Activated B cell treated with CpG ODN at 0.5 μM for 24 hours (primary cell): ENCODE measurements around the gene IGFL1. TPM values are rescaled to one million over a fixed set of nuclear protein-coding genes. Genes with fewer than 3 reads are reported as not detected.

ENCODE experiments used
- ATAC-seq: fragments of 200-7000 bp; cut with Tn5 transposase; one replicate; pipeline ENCODE4 v1.10.0; 2021; ENCODE audit warnings: low read depth, mild to moderate bottlenecking, moderate library complexity
- CTCF ChIA-PET: fragments of 350-600 bp; sonication (Branson Sonifier 250); formaldehyde crosslinking; loops from one replicate; lab custom pipeline; 2021; ENCODE audit warnings: antibody characterized with exemption; lab: Charles Lee
- POLR2A ChIA-PET: fragments of 350-600 bp; sonication (Branson Sonifier 250); formaldehyde crosslinking; loops from one replicate; lab custom pipeline; 2021; ENCODE audit warnings: antibody characterized with exemption; lab: Charles Lee
- DNase-seq: peaks from one replicate; pipeline ENCODE4 v3.0.0; 2022
- H3K27ac Mint-ChIP-seq: one replicate; pipeline ENCODE4 v1.8.0; 2020; ENCODE audit warnings: mixed read lengths
- H3K27me3 Mint-ChIP-seq: one replicate; pipeline ENCODE4 v1.8.0; 2021; ENCODE audit warnings: mixed read lengths
- H3K36me3 Mint-ChIP-seq: one replicate; pipeline ENCODE4 v1.8.0; 2021; ENCODE audit warnings: low read depth, mixed read lengths
- H3K4me1 Mint-ChIP-seq: one replicate; pipeline ENCODE4 v1.8.0; 2021; ENCODE audit warnings: mixed read lengths
- H3K4me3 Mint-ChIP-seq: one replicate; pipeline ENCODE4 v1.8.0; 2020; ENCODE audit warnings: mild to moderate bottlenecking, mixed read lengths
- H3K9me3 Mint-ChIP-seq: one replicate; pipeline ENCODE4 v1.8.0; 2020; ENCODE audit warnings: mixed read lengths
- CTCF ChIP-seq: fragments of 200-600 bp; IDR thresholded peaks from one replicate; pipeline ENCODE4 v1.8.0; 2022; ENCODE audit warnings: antibody characterized with exemption, mild to moderate bottlenecking
- intact Hi-C: fragments of 100-400 bp; cut with micrococcal nuclease; formaldehyde crosslinking; loops from one replicate; pipeline ENCODE4 v1.15.1; 2024
- total RNA-seq: library from RNA; stranded (reverse); gene quantifications from 2 replicates; pipeline ENCODE4 v1.2.3, GENCODE V29; 2022

The IGFL1 gene
- total RNA-seq, 1 donor from 2014 or later: not detected

DNA sequence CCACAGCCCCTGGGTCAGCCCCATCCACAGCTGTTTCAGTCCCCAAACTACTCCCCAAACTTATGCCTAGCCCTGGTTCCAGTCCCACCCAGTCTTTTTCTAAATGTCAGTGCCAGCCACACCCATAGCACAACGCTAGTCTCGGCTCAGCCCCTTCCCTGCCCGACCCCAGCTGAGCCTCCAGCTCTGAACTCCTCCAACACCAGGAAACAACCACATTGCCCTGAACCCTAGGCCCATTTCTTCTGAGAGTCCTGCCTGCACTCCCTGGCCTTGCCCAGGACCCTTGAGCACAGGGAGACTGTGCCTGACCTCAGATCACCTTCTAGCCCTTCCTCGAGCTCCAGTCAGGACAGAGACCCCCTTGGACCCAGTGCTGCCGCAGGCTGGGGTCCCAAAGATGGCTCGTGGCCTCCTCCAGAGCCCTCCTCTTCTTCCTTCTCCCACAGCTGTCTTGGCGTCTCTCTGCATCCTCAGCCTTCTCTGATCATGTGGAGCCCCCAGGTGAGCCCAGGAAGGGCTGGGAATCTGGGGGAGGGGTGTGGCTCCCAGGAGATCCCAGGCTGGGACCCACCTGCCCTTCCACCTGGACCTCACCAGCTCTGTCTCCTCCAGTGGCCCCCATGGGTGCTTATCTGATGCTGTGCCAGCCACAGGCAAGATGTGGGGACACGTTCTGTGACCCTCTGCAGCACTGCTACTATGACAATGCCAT is 33.0 kb upstream of the IGFL1 start:
- no peak for TF ChIP-seq CTCF
- CTCF ChIA-PET: no interaction called here

DNA sequence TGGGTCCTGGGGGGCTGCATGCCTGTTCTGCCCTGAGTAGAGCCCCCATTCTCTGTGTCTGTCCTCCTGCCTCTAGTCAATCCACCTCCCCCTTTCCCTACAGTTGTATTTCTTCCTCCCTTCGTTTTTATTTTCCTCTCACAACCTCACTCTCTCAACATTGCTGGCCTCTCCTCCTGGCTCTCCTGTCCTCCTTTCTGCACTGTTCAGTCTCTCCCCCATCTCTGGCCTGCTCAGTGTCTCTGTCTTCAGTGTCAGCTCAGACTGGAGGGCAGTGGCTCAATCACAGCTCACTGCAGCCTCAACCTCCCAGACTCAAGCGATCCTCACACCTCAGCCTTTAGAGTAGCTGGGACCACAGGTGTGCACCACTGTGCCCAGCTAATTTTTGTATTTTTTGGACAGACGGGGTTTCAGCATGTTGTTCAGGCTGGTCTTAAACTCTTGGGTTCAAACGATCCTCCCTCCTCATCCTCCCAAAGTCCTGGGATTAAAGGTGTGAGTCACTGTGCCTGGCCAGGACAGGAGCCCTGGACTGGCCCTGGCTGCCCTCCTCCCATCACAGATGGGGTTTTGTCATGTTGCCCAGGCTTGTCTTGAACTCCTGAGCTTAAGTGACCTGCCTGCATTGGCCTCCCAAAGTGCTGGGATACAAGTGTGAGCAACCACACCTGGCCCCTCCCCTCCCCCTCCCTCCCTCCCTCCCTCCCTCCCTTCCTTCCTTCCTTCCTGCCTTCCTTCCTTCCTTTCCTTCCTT is 32.0 kb upstream of the IGFL1 start:
- ChIA-PET POLR2A (no interaction called here), CTCF (no interaction called here)
- Mint-ChIP-seq H3K4me3 (no peak overlapping the region), H3K4me1 (no peaks in the 10 kb centered on the region), H3K27ac (no peak overlapping the region), H3K27me3 (peaks cover 33% of the 10 kb centered on the region), H3K36me3 (no peaks in the 10 kb centered on the region), H3K9me3 (no peaks in the 10 kb centered on the region)
- intact Hi-C loops: no loop called here
- no peak for DNase-seq
- no peak for ATAC-seq
- TF ChIP-seq CTCF: no peak

More for the DNA sequence above, 33.0 kb upstream of the IGFL1 start:
- Mint-ChIP-seq H3K4me1 (no peaks in the 10 kb centered on the region), H3K27me3 (peaks cover 31% of the 10 kb centered on the region), H3K36me3 (no peaks in the 10 kb centered on the region), H3K27ac (no peak overlapping the region), H3K9me3 (no peaks in the 10 kb centered on the region), H3K4me3 (no peak overlapping the region)
- POLR2A ChIA-PET: no interaction called here
- DNase-seq (no peak), ATAC-seq (no peak)
- intact Hi-C loops: no loop called here

GRCh38 chr19:46198756-46199155 is 30.8 kb upstream of the IGFL1 start:
- ChIA-PET CTCF (no interaction called here), POLR2A (no interaction called here)
- intact Hi-C loops: no loop called here
- no peak for DNase-seq
- Mint-ChIP-seq H3K36me3 (no peaks in the 10 kb centered on the region), H3K27ac (no peak overlapping the region), H3K27me3 (peaks cover 34% of the 10 kb centered on the region), H3K4me3 (no peak overlapping the region), H3K4me1 (no peaks in the 10 kb centered on the region), H3K9me3 (no peaks in the 10 kb centered on the region)
- ATAC-seq: no peak
- no peak for TF ChIP-seq CTCF

DNA sequence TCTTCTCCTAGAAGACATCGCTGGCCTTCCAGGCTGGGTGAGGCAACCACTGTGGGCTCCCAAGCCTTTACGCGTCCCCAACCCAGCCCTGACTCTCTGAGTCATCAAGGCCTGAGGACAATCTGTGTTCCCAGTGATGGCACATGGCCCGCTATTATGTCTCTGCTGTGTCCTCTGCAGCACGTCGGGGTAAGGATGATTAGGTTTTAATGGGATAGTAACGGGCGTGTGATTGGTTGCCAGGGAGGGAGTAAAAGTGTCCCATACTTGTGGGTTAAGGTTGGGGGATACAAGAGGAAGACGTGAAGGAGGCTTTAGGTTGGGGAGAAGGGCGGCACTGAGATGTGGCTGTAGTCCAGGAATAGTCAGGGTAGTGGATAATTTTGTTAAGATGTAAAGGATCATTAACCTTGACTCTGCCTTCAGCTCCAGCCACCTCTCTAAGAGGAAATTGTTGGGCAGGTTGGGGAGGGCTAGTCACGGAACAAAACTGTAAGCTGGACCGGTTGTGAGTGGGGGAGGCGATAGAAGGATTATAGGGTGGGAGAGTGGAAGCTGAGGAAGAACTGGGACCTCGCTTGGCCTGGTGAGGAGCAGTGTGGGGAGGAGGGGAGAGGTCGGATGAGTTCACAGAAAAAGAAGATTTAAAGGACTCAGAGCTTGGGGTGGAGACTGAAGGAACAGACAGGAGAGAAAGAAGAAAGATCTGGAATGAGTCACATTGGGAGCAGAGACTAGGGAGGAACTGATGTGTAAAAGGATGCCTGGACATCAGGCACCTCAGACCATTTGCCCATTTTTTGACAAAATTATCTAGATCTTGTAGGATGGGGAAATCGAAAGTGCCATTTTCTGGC is 27.9 kb upstream of the IGFL1 start:
- Mint-ChIP-seq H3K36me3 (no peaks in the 10 kb centered on the region), H3K27me3 (peaks cover 19% of the 10 kb centered on the region), H3K27ac (no peak overlapping the region), H3K4me3 (no peak overlapping the region), H3K9me3 (no peaks in the 10 kb centered on the region), H3K4me1 (no peaks in the 10 kb centered on the region)
- ATAC-seq (no peak), DNase-seq (no peak)
- ChIA-PET CTCF (no interaction called here), POLR2A (no interaction called here)
- no peak for TF ChIP-seq CTCF
- intact Hi-C loops: no loop called here

DNA sequence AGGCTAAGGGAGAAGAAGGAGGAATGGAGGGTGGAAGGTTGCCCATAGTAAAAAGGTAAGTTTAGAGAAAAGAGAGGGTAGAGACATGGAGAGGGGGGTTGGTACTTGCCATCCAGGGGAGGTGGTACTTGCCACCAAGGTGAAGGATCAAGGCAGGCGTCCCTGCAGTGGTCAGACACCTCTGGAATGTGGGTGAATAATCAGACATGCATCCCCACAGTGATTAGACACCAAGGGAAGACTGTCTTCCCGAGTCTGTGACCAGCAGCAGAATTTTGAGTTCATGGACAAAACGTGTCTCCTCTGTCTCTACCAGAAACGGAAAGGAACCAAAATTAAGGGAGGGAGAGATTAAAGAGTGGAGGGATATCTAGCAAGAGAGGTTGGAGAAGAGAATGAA is 27.1 kb upstream of the IGFL1 start:
- POLR2A ChIA-PET: no interaction called here
- no peak overlapping the region for H3K4me3 Mint-ChIP-seq
- ATAC-seq: no peak

More for the DNA sequence above, 27.1 kb upstream of the IGFL1 start:
- Mint-ChIP-seq H3K4me1 (no peaks in the 10 kb centered on the region), H3K36me3 (no peaks in the 10 kb centered on the region), H3K27me3 (peaks cover 15% of the 10 kb centered on the region), H3K27ac (no peak overlapping the region), H3K9me3 (no peaks in the 10 kb centered on the region)
- intact Hi-C loops: no loop called here
- no peak for DNase-seq
- no peak for TF ChIP-seq CTCF
- CTCF ChIA-PET: no interaction called here
